NCI-H526 treated with DMSO at 0.1 percent for 48 hours (cell line): Measurements from ENCODE around the gene SCUBE1.

Source experiments
- DNase-seq: peaks from one replicate; lab custom pipeline; 2025; lab: John Stamatoyannopoulos, UW

Gene SCUBE1

DNA sequence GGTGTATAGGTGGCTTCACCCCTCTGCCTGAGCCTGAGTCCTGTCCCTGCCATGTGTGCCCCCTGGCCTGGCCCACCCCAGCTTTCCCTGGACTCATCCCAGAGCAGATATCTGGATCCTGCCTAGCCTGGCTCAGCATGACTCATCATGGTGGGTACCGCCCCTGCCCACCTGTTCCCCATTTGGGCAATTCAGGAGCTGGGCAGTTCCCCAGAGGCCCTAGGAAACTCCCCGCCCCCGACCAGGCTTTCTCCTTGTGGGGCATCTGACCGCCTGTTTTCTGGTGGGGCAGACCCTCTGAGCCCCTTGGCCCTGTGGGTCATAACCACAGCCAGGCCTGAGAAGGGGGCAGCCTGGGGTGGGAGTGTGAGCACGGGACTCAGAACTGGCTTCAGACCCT is 187.4 kb downstream of the SCUBE1 start:
- DNase-seq, result no peak

DNA sequence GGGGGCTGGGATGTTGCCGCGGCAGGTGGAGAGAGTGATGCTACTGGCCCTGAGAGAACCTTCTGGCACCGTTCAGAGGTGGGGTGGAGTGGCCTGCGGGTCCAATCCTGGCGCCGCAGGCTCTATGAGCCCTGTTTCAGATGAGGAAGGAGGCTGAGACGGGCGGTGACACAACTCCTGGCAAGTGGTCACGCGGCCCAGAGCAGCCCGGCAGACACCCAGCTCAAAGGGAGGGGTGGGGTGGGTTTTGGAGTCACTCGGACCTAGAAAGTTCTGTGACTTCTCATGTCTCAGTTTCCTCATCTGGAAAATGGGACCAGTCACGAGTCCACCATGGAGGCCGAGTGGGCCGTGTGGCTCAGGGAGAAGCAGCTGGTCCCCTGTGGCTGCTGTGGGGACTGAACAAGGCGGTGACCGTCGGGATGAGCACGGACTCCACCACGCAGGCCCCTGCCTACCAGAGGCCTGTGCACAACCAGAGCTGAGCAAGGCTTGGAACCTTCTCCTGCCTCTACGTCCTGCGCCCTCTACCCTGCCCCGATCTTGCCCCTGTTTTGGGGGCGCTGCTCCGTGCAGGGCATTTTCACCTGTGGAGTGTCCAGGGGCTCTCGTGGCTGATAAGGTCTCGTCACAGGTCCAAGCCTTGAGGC is 188.2 kb downstream of the SCUBE1 start:
- no peak for DNase-seq

DNA sequence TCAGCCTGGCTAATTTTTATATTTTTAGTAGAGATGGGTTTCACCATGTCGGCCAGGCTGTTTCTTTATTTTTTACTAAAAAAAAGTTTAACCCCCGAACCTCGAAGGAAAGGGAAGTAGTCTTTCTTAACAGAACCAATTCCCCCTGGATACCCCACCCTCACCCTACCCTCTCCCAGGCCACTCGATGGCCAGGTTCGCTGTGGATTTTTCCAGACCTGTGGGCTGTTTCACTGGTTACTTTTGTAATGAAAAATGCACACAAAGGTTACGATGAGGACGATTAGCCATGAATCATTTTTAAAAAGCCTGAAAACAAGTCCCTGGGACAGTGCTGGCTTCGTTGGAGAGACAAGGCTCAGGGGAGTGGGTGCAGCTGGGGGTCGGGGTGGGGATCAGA is 189.3 kb downstream of the SCUBE1 start:
- no peak for DNase-seq

DNA sequence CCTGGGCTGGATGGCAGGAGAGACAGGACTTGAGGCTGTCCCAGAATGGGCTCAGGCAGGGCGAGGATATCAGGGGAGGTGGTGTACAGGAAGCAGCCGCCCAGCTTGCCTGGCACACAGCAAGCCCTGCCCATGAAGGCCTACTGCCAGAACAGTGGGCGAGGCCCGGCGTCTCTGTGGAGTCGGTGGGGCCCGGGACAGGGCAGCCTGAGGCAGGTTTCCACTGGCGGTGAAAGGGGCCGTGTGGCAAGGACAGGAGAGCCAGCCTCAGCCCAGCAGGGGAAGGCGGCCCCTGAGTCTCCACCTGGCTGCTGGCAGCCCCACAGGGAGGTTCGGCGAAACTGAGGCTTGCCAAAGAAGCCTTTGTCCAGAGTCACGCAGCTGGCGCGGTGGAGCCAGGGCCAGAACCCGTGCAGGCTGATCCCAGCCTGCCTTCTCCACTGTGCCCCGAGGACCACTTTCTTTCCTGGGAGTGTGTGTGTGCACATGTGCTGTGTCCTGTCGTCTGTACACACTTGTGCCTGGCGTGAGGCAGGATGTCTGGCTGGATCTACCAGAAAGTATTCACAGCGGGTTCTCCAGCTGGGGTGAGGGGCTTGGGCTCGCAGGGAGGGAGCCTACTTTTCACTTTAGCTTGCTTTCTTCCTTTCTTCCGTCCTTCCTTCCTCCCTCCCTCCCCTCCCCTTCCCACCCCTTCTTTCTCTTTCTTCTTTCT is 190.7 kb downstream of the SCUBE1 start:
- DNase-seq, result peak; percentile 9

DNA sequence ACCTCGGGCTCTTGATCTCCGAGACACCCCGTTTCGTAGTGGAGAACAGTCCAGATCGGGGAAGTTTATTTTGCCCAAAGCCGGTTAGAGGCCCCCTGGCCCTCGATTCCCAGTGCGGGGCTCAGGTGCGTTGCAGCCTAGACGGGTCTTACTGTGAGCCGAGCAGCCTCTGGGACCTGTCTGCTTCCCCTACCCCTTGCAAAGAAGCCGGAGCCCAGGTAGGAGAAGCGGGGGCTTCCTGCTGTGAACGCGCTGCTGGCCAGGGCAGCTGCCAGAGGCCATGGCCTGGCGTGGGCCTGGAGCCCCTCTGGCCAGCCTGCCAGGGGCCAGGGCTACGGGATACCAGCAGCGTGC is 191.2 kb downstream of the SCUBE1 start:
- no peak for DNase-seq

DNA sequence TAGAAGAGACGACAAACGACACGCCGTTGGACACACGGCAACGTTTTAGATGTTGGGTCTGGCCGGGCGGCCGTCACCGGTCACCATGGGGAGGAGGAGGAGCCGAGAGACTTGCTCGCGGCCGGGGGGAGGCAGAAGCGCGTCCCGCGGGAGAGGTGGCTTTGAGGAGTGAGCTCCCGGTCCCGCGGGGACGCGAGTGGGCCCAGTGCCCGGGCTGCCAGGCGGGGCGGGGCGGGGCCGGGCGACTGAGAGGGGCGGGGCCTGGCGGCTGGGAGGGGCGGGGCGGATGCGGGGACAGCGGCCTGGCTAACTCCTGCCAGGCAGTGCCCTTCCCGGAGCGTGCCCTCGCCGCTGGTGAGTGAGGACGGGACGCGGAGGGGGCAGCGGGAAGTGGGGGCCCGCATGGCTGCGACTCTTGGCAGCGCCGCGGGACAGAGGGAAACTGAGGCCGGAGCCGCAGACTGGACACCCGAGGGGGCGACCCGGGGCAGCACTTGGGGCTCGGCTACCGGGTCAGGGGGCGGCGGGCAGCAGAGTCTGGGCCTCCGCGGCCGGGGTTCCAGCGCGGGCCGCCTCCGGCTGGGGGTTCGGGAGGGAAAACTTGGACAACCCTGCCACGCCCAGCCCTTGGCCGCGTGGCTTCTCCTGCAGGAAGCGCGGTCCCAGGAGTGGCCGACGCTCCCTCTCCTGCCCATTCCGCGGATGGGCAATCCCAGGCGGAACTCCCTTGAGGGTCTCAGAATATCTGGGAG is 191.7 kb downstream of the SCUBE1 start, which contains the start of gene TSPO:
TSPO (plus strand) TSS at position 309 of the 752 bp plus-strand sequence. CDS start 7,680 bp downstream, outside the sequence.
- no peak for DNase-seq

DNA sequence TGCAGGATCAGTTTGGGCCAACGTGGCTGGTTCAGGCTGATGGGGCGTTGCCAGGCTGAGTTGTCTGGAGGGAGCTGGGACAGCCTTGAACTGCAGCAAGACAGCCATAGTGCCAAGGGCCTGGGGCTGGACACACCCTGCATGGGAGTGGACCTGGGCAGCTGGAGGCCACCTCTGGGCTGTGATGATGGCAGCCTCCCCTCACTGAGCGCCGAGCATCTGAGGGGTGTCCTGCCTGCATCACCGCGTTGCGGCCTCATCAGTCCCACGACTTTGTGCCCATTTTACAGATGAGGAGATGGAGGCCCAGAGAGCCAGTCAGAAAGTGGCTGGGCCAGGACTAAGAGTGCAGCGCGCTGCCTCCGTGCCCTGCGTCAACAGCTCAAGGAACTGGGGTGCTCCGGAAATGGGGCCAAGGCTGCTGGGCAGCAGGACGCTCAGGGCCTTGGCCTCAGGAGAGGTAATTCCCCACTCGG is 192.4 kb downstream of the SCUBE1 start:
- DNase-seq, result no peak

DNA sequence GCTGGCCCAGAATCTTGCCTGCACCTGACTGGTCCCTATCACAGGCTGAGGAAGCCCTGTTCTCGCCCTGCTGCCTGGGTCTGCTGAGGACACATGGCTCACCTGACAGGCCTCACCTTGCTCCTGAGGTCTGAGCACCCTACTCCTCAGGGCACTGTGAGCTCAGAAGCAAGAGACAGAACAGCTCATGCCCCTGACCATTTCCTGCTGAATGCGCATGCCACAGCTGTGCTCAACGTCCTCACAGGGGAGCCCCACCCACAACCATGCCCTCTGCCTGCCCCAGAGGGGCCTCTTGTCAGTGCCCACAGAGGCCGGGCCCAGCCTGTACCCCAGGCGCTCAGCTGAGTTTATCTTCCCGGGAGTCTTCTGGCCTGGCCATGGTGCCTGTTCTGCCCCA is 194.6 kb downstream of the SCUBE1 start:
- no peak for DNase-seq

DNA sequence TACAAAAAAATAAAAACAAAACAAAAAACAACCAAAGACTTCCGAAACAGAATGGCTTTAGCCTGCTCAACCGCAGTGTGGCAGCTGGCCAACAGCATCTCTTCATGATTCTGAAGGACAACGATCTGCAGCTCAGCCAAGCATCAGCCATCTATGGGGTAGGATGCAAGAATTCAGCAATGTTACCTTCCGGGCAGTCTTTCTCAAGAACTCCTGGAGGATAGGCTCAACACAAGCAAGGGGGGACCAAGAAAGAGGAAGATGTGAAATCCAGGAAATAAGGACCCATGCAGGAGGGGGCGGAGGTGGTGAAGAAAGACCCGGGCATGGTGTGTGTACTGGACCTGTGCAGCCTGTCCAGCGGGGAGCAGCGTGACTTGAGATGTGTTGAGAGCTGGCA is 195.4 kb downstream of the SCUBE1 start:
- DNase-seq, result no peak
